ENCODE measurements around the gene RMND1.

- TF ChIP-seq CTCF (IDR thresholded peaks at IDR 0.05) (no peak), POLR2A (IDR thresholded peaks at IDR 0.05) (no peak)
These were observed 77.8 kb downstream of the RMND1 start for GRCh38 chr6:151374036-151374683.
